Activated CD4-positive, alpha-beta T cell treated with anti-CD3 and anti-CD28 coated beads, Interleukin-2, Interleukin-4, amounts not matched to agents 100 ng/mL and 50 ng/mL, durations not matched to agents 16 hours and 8 hours (primary cell): ENCODE measurements around the gene MOCS1.

Source experiments
- DNase-seq: peaks from one replicate; pipeline ENCODE4 v3.0.0-alpha.2; 2020; ENCODE audit warnings: low spot score

MOCS1 gene

GRCh38 chr6:39924283-39924682 lies 10.0 kb downstream of the MOCS1 start:
- DNase-seq = no peak

DNA sequence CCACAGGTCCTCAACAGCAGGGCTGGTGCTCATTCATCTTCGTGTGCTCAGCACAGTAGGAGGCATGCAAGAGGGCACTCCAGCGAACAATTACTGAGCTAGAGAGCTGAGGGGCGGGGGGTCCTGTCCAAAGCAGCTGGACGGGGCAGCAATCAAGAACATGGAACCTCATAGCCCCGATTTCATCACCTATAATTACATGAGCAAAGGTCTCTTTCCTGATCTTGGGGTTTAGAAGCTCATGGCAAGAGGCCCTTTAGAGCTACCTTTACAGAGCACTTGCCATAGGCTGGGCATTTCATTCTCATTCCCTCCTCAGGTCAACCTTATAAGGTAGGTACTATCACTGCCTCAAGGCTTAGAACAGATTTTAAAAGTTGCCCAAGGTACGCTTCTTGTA lies 10.4 kb downstream of the MOCS1 start:
- DNase-seq = no peak

GRCh38 chr6:39923394-39923793 lies 10.9 kb downstream of the MOCS1 start:
- no peak for DNase-seq

GRCh38 chr6:39922821-39923220 lies 11.4 kb downstream of the MOCS1 start:
- no peak for DNase-seq

DNA sequence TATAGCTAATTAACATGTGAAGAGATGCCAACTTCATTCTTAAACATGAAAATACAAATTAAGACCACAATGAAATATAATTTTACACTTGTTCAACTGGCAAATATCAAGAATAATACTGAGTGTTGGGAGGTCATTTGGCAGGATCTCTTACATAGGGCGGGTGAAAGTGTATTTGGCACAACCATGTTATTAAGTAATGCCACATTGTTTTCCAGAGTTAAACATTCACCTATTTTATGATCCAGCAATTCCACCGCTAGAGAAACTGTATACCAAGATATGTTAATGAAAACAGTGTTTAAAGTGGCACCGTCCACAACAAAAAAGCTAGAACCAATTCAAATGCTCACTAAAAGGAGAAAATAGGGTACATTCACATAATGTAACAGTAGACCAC lies 14.1 kb downstream of the MOCS1 start:
- DNase-seq = no peak

DNA sequence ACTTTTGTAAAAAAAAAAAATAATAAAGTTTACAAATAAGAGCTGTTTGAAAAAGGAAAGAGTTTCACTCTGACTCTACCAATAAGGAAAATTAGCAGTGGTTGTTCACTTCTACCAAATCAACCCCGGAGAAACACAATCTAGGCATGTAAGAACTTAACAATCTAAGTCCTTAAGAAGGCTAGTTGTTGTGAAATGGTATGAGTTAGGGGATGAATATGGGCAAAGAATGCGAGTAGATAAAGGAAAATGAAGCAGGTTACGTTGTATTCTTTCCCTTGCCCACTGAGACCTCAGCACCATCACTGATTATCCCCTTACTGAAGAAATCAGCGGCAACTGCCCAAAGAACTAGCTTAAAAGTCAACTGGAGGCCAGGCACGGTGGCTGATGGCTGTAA lies 15.4 kb downstream of the MOCS1 start:
- DNase-seq = no peak

- DNase-seq = no peak
Measured at GRCh38 chr6:39917981-39918380, 16.3 kb downstream of the MOCS1 start.

GRCh38 chr6:39917329-39917728 lies 16.9 kb downstream of the MOCS1 start:
- no peak for DNase-seq

DNA sequence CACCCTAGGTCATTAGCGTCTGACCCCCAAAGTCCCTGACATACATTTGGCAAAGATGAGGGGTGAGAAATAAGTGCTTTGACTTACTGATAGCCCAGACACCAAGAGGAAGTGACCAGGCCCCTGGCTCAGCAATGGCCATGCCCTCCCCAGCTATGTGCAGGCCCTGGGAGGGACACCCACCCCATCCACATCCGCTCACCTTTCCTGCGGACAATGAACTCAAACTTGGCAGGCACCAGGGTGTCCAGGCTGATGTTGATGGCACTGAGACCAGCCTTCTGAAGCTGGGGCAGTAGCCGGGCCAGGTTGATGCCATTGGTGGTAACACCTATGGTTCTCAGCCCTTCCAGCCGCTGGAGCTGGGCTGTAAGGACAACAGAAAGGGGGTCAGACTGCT lies 18.4 kb downstream of the MOCS1 start:
- no peak for DNase-seq

GRCh38 chr6:39914239-39914638 lies 20.0 kb downstream of the MOCS1 start:
- DNase-seq = no peak

GRCh38 chr6:39913391-39913916 lies 20.8 kb downstream of the MOCS1 start:
- no peak for DNase-seq

GRCh38 chr6:39912446-39912845 lies 21.8 kb downstream of the MOCS1 start:
- DNase-seq = no peak

DNA sequence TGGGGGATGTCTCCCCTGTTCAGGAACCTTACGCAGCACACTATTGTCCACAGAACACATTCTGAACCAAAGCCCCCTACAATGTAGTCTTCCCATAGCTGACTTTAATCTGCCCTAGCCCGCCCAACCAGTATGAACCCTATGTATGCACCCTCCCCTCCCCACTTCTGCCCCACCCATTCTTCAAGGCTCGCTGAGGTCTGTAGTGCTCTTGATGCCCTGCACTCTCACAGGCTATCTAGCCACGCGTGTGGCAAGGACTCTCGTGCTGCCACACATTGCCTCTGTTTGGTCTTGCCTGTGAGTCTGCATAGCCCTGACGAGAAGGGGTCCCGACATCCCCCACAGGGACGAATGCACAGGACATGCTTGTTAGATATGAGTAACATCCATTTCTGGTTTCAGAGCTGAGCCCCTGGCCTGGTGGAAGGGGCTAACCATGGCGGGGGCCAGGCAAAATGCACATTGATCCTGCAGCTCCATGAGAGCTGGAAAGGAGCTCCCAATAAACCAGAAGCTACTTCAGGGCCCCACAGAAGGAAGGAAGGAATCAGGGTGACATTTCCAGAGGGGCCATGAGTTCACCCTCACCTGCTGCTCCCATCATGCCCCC lies 22.6 kb downstream of the MOCS1 start:
- no peak for DNase-seq

GRCh38 chr6:39910744-39911143 lies 23.5 kb downstream of the MOCS1 start:
- DNase-seq = no peak

- no peak for DNase-seq
Measured at GRCh38 chr6:39910164-39910563, 24.1 kb downstream of the MOCS1 start.

GRCh38 chr6:39909701-39910100 lies 24.6 kb downstream of the MOCS1 start:
- DNase-seq = no peak

GRCh38 chr6:39908838-39909583 lies 25.3 kb downstream of the MOCS1 start:
- DNase-seq = no peak

GRCh38 chr6:39907871-39908575 lies 26.2 kb downstream of the MOCS1 start:
- no peak for DNase-seq

DNA sequence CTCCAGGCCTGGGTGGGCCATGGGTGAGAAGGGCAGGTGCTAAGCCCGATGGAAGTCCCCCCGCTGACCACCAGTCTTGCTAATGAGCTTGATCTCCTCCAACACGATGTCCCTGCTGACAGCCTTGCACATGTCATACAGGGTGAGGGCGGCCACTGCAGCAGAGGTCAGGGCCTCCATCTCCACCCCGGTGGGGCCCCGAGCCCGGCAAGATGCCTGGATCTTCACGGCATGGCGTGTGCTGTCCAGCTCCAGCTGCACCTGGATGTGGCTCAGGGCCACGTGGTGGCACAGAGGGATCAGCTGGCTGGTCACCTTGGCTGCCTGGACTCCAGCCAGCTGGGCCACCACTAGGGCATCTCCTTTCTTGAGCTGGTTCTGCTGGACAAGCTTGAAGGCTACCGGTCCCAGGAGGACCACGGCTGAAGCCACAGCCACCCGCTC lies 27.9 kb downstream of the MOCS1 start:
- DNase-seq = no peak

DNA sequence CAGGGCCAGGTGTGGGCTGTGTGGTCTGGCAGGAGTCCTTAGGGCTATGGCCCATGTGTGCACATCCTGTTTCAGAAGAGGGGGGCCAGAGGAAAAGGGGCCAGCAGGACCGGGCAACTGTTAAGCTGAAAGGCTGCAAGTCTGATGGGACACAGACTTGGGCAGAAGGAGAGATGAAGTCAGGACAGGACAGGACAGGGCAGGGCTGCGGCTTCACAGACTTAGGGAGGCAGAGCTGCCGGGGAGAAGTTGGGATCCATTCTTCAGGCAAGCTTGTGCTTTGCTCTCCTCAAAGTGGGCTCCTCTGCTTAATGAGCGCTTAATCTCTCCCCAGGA lies 28.7 kb downstream of the MOCS1 start:
- DNase-seq = no peak

DNA sequence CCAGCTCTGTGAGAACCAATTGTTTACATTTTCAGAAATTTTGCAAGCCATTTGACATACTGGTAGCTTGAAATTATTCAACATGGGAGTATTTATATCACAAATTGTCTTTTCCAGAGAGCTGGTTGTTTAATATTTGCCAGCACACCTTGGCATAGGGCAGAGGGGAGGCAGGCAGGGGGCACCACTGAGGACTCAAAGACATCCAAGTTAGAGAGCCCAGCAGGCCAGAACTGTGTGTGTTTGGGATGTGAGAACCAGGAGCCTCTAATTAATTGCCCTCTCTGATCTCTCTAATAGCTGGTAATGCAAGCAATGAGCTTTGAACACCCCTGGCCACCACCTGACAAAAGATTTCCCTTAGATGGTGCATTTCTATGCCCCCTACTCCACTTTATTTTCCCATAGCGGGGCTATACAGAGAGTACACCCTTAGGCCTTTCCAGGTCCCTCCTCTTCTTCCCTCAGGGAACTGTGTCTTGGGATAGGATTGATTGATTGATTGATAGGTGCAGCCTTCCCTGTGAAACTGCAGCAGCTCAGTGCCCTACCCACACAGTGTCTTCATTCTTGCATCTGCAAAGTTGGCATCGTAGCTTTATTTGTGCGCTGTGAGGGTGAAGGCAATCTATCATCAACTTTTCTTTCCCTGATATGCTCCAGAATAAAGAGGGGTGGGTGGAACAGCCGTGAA lies 29.2 kb downstream of the MOCS1 start:
- no peak for DNase-seq

GRCh38 chr6:39903656-39904055 lies 30.6 kb downstream of the MOCS1 start:
- no peak for DNase-seq
